ENCODE measurements around the gene ATAD1. TPM values are rescaled to one million over a fixed set of nuclear protein-coding genes. Genes with fewer than 3 reads are reported as not detected.

Gene ATAD1
- total and polyA plus RNA-seq, 9 of the 15 experiments (the other 6 are each of a cell fraction or from before 2014, with no cell fraction given), result 11.3 to 33.8 (median 27.3) TPM

DNA sequence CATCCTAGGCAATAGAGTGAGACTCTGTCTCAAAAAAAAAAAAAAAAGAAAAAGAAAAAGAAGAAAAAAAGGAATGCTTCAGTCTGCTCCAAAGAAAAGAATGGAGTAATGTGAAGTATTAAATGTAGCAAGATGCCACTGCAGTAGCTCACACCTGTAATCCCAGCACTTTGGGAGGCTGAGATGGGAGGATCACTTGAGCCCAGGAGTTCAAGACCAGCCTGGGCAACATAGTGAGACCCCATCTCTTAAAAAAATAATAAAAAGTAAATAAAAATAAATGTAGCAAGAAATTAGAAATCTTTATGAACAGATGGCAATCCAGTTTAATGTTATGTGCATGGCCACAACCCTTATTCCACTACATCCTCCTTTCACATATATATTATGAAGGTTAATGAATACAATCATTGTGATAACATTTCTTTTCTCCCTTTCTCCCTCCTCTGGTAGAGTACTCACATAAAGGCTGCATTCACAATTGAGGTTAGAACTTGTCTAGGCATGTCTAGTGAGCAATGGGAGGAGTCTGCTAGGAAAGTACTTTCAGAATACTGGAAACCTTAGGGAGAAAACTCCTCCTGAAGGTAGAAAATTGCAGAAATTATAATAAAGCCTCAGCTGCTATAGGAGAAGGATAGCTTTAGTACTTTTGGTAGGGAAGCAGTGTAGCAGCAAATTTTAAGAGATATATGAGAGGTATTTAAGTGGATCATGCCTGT is 24.9 kb upstream of the ATAD1 start (continued):
- TF ChIP-seq, protein P1, sequence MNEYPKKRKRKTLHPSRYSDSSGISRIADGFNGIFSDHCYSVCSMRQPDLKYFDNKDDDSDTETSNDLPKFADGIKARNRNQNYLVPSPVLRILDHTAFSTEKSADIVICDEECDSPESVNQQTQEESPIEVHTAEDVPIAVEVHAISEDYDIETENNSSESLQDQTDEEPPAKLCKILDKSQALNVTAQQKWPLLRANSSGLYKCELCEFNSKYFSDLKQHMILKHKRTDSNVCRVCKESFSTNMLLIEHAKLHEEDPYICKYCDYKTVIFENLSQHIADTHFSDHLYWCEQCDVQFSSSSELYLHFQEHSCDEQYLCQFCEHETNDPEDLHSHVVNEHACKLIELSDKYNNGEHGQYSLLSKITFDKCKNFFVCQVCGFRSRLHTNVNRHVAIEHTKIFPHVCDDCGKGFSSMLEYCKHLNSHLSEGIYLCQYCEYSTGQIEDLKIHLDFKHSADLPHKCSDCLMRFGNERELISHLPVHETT (CRISPR knock-in tag; conservative IDR thresholded peaks at IDR 0.05 in 1 of 2, IDR thresholded peaks at IDR 0.05 in 1 of 2), result no peak
- TF ChIP-seq KDM5B (IDR thresholded peaks at IDR 0.05; ENCODE audit: insufficient replicate concordance, low read depth, low read length) (no peak), ZNF184 (CRISPR knock-in tag; IDR thresholded peaks at IDR 0.05) (no peak), SMAD2 (IDR thresholded peaks at IDR 0.05; ENCODE audit: low read depth, low read length) (no peak), DACH1 (IDR thresholded peaks at IDR 0.05; ENCODE audit: partially characterized antibody) (no peak)

DNA sequence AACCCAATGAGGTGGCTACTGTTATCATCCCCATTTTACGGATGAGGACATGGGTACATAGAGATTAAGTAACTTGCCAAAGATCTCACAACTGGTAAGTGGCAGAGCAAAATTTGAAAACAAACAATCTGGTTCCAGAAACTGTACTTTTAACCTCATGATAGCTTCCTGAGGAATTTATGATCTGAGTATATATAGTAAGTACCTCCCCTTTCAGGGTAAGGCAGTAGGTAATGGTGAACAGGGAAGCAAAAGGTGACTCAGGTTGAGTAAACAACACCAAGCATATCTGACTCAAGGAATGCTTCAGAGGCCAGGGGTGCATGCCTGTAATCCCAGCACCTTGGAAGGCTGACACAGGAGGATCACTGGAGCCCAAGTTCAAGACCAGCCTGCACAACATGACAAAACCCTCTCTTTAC is 24.2 kb upstream of the ATAD1 start:
- Histone ChIP-seq H3K9me1 (ENCODE audit: control insufficient read depth, insufficient read depth, low read length) (no peaks in the 10 kb centered on the region), H3K9ac (ENCODE audit: insufficient read depth in 1 of 2, low read depth in 2 of 2, low read length in 2 of 2) (no peak overlapping the region), H3K4me2 (ENCODE audit: insufficient read depth, low read length) (no peak overlapping the region), H3K27ac (ENCODE audit: extremely low read depth, low read depth, low read length) (no peak overlapping the region), H3K79me2 (ENCODE audit: control insufficient read depth, insufficient read depth, low read length) (no peaks in the 10 kb centered on the region), H3K9me3 (replicated peaks; ENCODE audit: control insufficient read depth, insufficient read depth, low read depth, low read length) (no peaks in the 10 kb centered on the region), H4K20me1 (replicated peaks; ENCODE audit: control insufficient read depth, insufficient read depth, low read length) (no peaks in the 10 kb centered on the region), H3K4me3 (no peak overlapping the region), H3K4me1 (replicated peaks in 1 of 2; ENCODE audit: control insufficient read depth in 2 of 2, insufficient read depth in 2 of 2, low read length in 2 of 2) (no peaks in the 10 kb centered on the region), H3K27me3 (ENCODE audit: control insufficient read depth in 2 of 2, insufficient read depth in 2 of 2, low read length in 2 of 2) (no peaks in the 10 kb centered on the region), H3K36me3 (ENCODE audit: control insufficient read depth, insufficient read depth, low read length) (no peaks in the 10 kb centered on the region), H2AFZ (ENCODE audit: low read depth, low read length) (no peak overlapping the region)
- intact Hi-C loops (cut with micrococcal nuclease), result no loop called here
- no peak for DNase-seq (ENCODE audit: extremely low read depth in 1 of 4, low spot score in 3 of 4)
- in situ Hi-C loops (cut with MboI), result no loop called here
- ChIA-PET POLR2A (interaction anchor here (0.7 kb wide), 1 partner anchor 401 kb away, joined by 3 read pairs; no protein-coding TSS in a partner anchor), CTCF (ENCODE audit: low intra/inter-chr PET ratio) (no interaction called here)
- FAIRE-seq, result no peak
- WGBS (ENCODE audit: insufficient coverage, low coverage, missing lambda C conversion rate), result 18% methylated on average over 1 of the region's 1 CpG
- TF ChIP-seq FOXA3 (CRISPR knock-in tag; conservative IDR thresholded peaks at IDR 0.05 in 1 of 2, IDR thresholded peaks at IDR 0.05 in 1 of 2) (0 out of 4 replicates have a peak, but pooled peaks of 1 of the 2 experiments have one; percentile 42), ZNF77 (CRISPR knock-in tag; IDR thresholded peaks at IDR 0.05) (no peak), SETDB1 (IDR thresholded peaks at IDR 0.05; ENCODE audit: low read length) (no peak), FOXJ2 (tag; IDR thresholded peaks at IDR 0.05) (no peak), SMARCC2 (IDR thresholded peaks at IDR 0.05; ENCODE audit: low read depth) (no peak), POLR3A (IDR thresholded peaks at IDR 0.05; ENCODE audit: borderline replicate concordance, extremely low read depth, insufficient read depth, insufficient read length) (no peak)
- TF ChIP-seq, protein P2, sequence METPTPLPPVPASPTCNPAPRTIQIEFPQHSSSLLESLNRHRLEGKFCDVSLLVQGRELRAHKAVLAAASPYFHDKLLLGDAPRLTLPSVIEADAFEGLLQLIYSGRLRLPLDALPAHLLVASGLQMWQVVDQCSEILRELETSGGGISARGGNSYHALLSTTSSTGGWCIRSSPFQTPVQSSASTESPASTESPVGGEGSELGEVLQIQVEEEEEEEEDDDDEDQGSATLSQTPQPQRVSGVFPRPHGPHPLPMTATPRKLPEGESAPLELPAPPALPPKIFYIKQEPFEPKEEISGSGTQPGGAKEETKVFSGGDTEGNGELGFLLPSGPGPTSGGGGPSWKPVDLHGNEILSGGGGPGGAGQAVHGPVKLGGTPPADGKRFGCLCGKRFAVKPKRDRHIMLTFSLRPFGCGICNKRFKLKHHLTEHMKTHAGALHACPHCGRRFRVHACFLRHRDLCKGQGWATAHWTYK (CRISPR knock-in tag; IDR thresholded peaks at IDR 0.05), result no peak
- no peak for ATAC-seq
- no TSS peak for BruUV-seq (replicated peaks)
